Right lobe of liver (tissue), 6 donors: Measurements from ENCODE around the gene STK4. TPM values are rescaled to one million over a fixed set of nuclear protein-coding genes. Genes with fewer than 3 reads are reported as not detected.

Experiments
- ATAC-seq, 4 donors: fragments of 200-7000 bp; cut with Tn5 transposase; one replicate each; pipeline ENCODE4 v1.9.1; 2020; ENCODE audit warnings: mild to moderate bottlenecking in 4 of 4, moderate library complexity in 4 of 4
- DNase-seq, 3 donors: peaks; one replicate each; pipeline ENCODE4 v3.0.0-alpha.2; 2020
- H3K27ac ChIP-seq, 3 donors: fragments of 200-600 bp; one replicate each; pipeline ENCODE4 v1.8.0; 2022
- H3K27me3 ChIP-seq, 2 donors: fragments of 200-600 bp; one replicate each; pipeline ENCODE4 v1.8.0; 2022
- H3K36me3 ChIP-seq, 4 donors: fragments of 200-600 bp; sonication (generic) in 1 of 4; one replicate each; pipeline versions ENCODE4 v1.5.1 to v1.8.0; 2017 to 2022; ENCODE audit warnings: control low read depth in 1 of 4
- H3K4me1 ChIP-seq, 4 donors: fragments of 200-600 bp; sonication (generic) in 1 of 4; one replicate each; pipeline versions ENCODE4 v1.5.1 to v1.8.0; 2017 to 2022; ENCODE audit warnings: control low read depth in 1 of 4
- H3K4me3 ChIP-seq, 3 donors: fragments of 200-600 bp; one replicate each; pipeline ENCODE4 v1.8.0; 2022
- H3K9me3 ChIP-seq, 4 donors: fragments of 200-600 bp; sonication (generic) in 1 of 4; one replicate each; pipeline versions ENCODE4 v1.5.1 to v1.8.0; 2017 to 2022; ENCODE audit warnings: control low read depth in 1 of 4
- CTCF ChIP-seq, 4 donors: fragments of 200-600 bp in 3 of 4; fragments of 450-650 bp in 1 of 4; IDR thresholded peaks; one replicate each; pipeline versions ENCODE4 v1.5.1 to v1.8.0; 2016 to 2022; ENCODE audit warnings: antibody characterized with exemption in 4 of 4, mild to moderate bottlenecking in 2 of 4
- POLR2A ChIP-seq: fragments of 450-650 bp; IDR thresholded peaks from one replicate; pipeline ENCODE4 v1.6.1; 2017; ENCODE audit warnings: antibody characterized with exemption, mild to moderate bottlenecking
- WGBS: methylation state at CpG from one replicate; pipeline ENCODE4 v1.1.6; 2018; ENCODE audit warnings: low coverage, low lambda C conversion rate; ENCODE audit not compliant: insufficient coverage; ENCODE audit errors: missing lambda C conversion rate; 5-methylcytosine and 5-hydroxymethylcytosine counted together
- intact Hi-C, 2 donors: fragments of 100-400 bp; cut with DNase I; formaldehyde crosslinking; loops; one replicate each; pipeline versions ENCODE4 v1.11.2 to v1.14.1; 2022
- total RNA-seq, 6 experiments: library from RNA; depleted of rRNA in 2 of 6; stranded (reverse); fragments of >200 nt in 2 of 6; fragmentation: NEBNext Ultra II Directional in 3 of 6; extraction: Animal tissue kit (Norgen Biotek cat#: 25700) in 3 of 6; gene quantifications; one replicate each; pipeline versions ENCODE4 v1.1.0 to v1.2.4, GENCODE V29; 2016 to 2023
- donor health status: DM: no; HTN: yes; CAD: no.
- donor health status: DM: no; HTN: no; CAD: no.
- donor health status: DM: no; HTN: no; CAD: no.
- donor health status: DM: no; HTN: yes; CAD: no.
- donor health status: DM: no; HTN: yes; CAD: no.

Gene STK4
- total RNA-seq, 6 experiments from 2014 or later: 9.7 to 17.5 (median 13.4) TPM

GRCh38 chr20:45017281-45017680, 51.0 kb downstream of the STK4 start:
- 68% methylated on average over 5 of the region's 5 CpGs for WGBS
- intact Hi-C loops: no loop called here
- TF ChIP-seq CTCF (IDR thresholded peaks at IDR 0.05) (no peak), POLR2A (no peak)
- no peak for ATAC-seq
- no peak for DNase-seq
- Histone ChIP-seq H3K36me3 (no peaks in the 10 kb centered on the region), H3K27me3 (no peaks in the 10 kb centered on the region), H3K9me3 (no peaks in the 10 kb centered on the region), H3K4me1 (no peaks in the 10 kb centered on the region), H3K4me3 (no peak overlapping the region), H3K27ac (no peak overlapping the region)

DNA sequence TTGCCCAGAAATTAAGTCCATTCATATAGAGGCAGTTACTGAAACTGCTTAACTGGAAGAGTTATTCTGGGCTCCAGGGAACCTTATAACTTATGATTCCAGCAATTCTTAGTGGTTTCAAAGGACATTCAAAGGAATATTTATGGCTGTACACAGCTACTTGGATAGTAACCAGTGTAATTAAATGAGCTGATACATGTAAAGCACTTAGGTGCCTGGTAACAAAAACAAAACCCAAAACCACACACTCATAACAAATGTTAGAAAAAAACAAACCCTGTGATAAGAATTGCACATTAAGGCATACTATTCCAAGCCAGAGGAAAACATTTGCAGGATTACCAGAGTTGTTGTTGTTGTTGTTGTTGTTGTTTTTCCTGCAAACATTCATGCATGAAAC, 51.5 kb downstream of the STK4 start:
- Histone ChIP-seq H3K9me3 (no peaks in the 10 kb centered on the region), H3K27ac (no peak overlapping the region), H3K27me3 (no peaks in the 10 kb centered on the region), H3K4me1 (no peaks in the 10 kb centered on the region), H3K36me3 (no peaks in the 10 kb centered on the region), H3K4me3 (no peak overlapping the region)
- intact Hi-C loops: no loop called here
- DNase-seq (no peak), ATAC-seq (no peak)
- TF ChIP-seq POLR2A (no peak), CTCF (IDR thresholded peaks at IDR 0.05) (no peak)

- ATAC-seq (no peak), DNase-seq (no peak)
- no peaks in the 10 kb centered on the region for H3K9me3 ChIP-seq
- WGBS: 89% methylated on average over 4 of the region's 4 CpGs
- no peak overlapping the region for H3K27ac ChIP-seq
- intact Hi-C loops: no loop called here
- H3K36me3 ChIP-seq: no peaks in the 10 kb centered on the region
- H3K27me3 ChIP-seq: no peaks in the 10 kb centered on the region
- TF ChIP-seq CTCF (IDR thresholded peaks at IDR 0.05) (no peak), POLR2A (no peak)
- H3K4me3 ChIP-seq: no peak overlapping the region
- no peaks in the 10 kb centered on the region for H3K4me1 ChIP-seq
Measured at GRCh38 chr20:45019027-45019761, 52.9 kb downstream of the STK4 start.

- Histone ChIP-seq H3K27me3 (no peaks in the 10 kb centered on the region), H3K27ac (no peak overlapping the region), H3K4me1 (no peaks in the 10 kb centered on the region), H3K36me3 (no peaks in the 10 kb centered on the region), H3K4me3 (no peak overlapping the region), H3K9me3 (no peaks in the 10 kb centered on the region)
- WGBS: 50% methylated on average over 1 of the region's 1 CpG
- TF ChIP-seq POLR2A (no peak), CTCF (IDR thresholded peaks at IDR 0.05) (no peak)
- ATAC-seq: no peak
- intact Hi-C loops: no loop called here
- no peak for DNase-seq
Measured at GRCh38 chr20:45019762-45020123, 53.4 kb downstream of the STK4 start.
